Common myeloid progenitor, CD34-positive (primary cell): ENCODE measurements around the gene NIT1.

ENCODE experiments used
- CTCF ChIA-PET: fragments of 350-600 bp; sonication (Branson Sonifier 250); formaldehyde crosslinking; loops from one replicate; lab custom pipeline; 2021; ENCODE audit warnings: antibody characterized with exemption; lab: Charles Lee
- POLR2A ChIA-PET: fragments of 350-600 bp; sonication (Branson Sonifier 250); formaldehyde crosslinking; loops from one replicate; lab custom pipeline; 2021; ENCODE audit warnings: antibody characterized with exemption; lab: Charles Lee
- DNase-seq, 3 donors: peaks; one replicate each; pipeline versions ENCODE4 v3.0.0 to v3.0.0-alpha.2; 2013
- H3K27ac ChIP-seq, 2 experiments: 1 replicate in 1 of 2; 2 replicates in 1 of 2; pipeline ENCODE4 v1.7.0; 2013; ENCODE audit warnings: inconsistent platforms in 2 of 2, low read length in 2 of 2, mild to moderate bottlenecking in 2 of 2, low read depth in 1 of 2, moderate library complexity in 1 of 2; ENCODE audit not compliant: severe bottlenecking in 2 of 2, insufficient read depth in 1 of 2, poor library complexity in 1 of 2
- H3K27me3 ChIP-seq, 5 experiments: replicated peaks in 2 of 5; 1 replicate in 3 of 5; 2 replicates in 2 of 5; pipeline versions ENCODE4 v1.6.1 to v1.7.0; 2013; ENCODE audit warnings: low read length in 4 of 5, mild to moderate bottlenecking in 2 of 5, moderate library complexity in 2 of 5, inconsistent platforms in 1 of 5; ENCODE audit not compliant: insufficient read depth in 5 of 5, control insufficient read depth in 4 of 5
- H3K36me3 ChIP-seq, 4 experiments: 1 replicate in 2 of 4; 2 replicates in 2 of 4; pipeline versions ENCODE4 v1.6.1 to v1.7.0; 2013; ENCODE audit warnings: low read length in 3 of 4, control low read depth in 1 of 4, mild to moderate bottlenecking in 1 of 4; ENCODE audit not compliant: control insufficient read depth in 4 of 4, insufficient read depth in 4 of 4
- H3K4me1 ChIP-seq, 4 experiments: 1 replicate in 3 of 4; 2 replicates in 1 of 4; pipeline versions ENCODE4 v1.6.1 to v1.7.1; 2013; ENCODE audit warnings: low read length in 3 of 4, mild to moderate bottlenecking in 3 of 4, control low read depth in 1 of 4, inconsistent platforms in 1 of 4, moderate library complexity in 1 of 4; ENCODE audit not compliant: control insufficient read depth in 4 of 4, insufficient read depth in 4 of 4; ENCODE audit errors: control extremely low read depth in 1 of 4
- H3K4me3 ChIP-seq, 7 experiments: 1 replicate in 4 of 7; 2 replicates in 3 of 7; pipeline versions ENCODE4 v1.5.1 to v1.7.0; 2013; ENCODE audit warnings: mild to moderate bottlenecking in 7 of 7, low read length in 6 of 7, moderate library complexity in 6 of 7, inconsistent platforms in 2 of 7, low read depth in 2 of 7, control low read depth in 1 of 7; ENCODE audit not compliant: insufficient read depth in 4 of 7, control insufficient read depth in 1 of 7; ENCODE audit errors: extremely low read depth in 1 of 7
- H3K9me3 ChIP-seq, 5 experiments: 1 replicate in 4 of 5; 2 replicates in 1 of 5; pipeline versions ENCODE4 v1.6.1 to v1.7.1; 2013; ENCODE audit warnings: low read length in 4 of 5, mild to moderate bottlenecking in 2 of 5, inconsistent platforms in 1 of 5, low read depth in 1 of 5, moderate library complexity in 1 of 5; ENCODE audit not compliant: control insufficient read depth in 4 of 5, insufficient read depth in 2 of 5; ENCODE audit errors: control extremely low read depth in 1 of 5
- WGBS: methylation state at CpG from one replicate; pipeline ENCODE4 v1.1.5; 2013; ENCODE audit not compliant: insufficient coverage; 5-methylcytosine and 5-hydroxymethylcytosine counted together

The NIT1 gene

GRCh38 chr1:161128591-161129420 is 10.9 kb downstream of the NIT1 start:
- Histone ChIP-seq H3K27ac (no peak overlapping the region), H3K4me1 (peaks cover 13 to 32% (median 23%) of the 10 kb centered on the region in 4 experiments), H3K27me3 (no peaks in the 10 kb centered on the region), H3K4me3 (no peak overlapping the region), H3K36me3 (peaks cover 7 to 54% (median 35%) of the 10 kb centered on the region in 4 experiments), H3K9me3 (no peaks in the 10 kb centered on the region)
- 93% methylated on average over 4 of the region's 4 CpGs for WGBS
- CTCF ChIA-PET: interaction anchor here (1.0 to 2.6 kb wide), 8 partner anchors 9 to 39 kb away, joined by 4 to 11 read pairs (median 7); partner anchors contain the start of genes KLHDC9, NECTIN4, NIT1 and PFDN2
- POLR2A ChIA-PET: interaction anchor here (1.1 kb wide), 1 partner anchor 14 kb away, joined by 3 read pairs; no protein-coding TSS in a partner anchor
- DNase-seq: no peak

GRCh38 chr1:161130266-161130665 is 12.4 kb downstream of the NIT1 start:
- Histone ChIP-seq H3K36me3 (peaks cover 7 to 40% (median 25%) of the 10 kb centered on the region in 4 experiments), H3K27ac (no peak overlapping the region), H3K4me3 (no peak overlapping the region), H3K9me3 (no peaks in the 10 kb centered on the region), H3K4me1 (peaks cover 13 to 33% (median 23%) of the 10 kb centered on the region in 4 experiments), H3K27me3 (no peaks in the 10 kb centered on the region)
- CTCF ChIA-PET: interaction anchor here (0.9 to 1.8 kb wide), 3 partner anchors 8 to 14 kb away, joined by 4 to 7 read pairs (median 4); partner anchors contain the start of genes NIT1 and PFDN2
- POLR2A ChIA-PET: no interaction called here
- no peak for DNase-seq
- no CpG with 5 or more reads among the region's 1 CpG for WGBS

- Histone ChIP-seq H3K9me3 (no peaks in the 10 kb centered on the region), H3K4me1 (peaks cover 13 to 33% (median 25%) of the 10 kb centered on the region in 4 experiments), H3K27ac (peak overlapping the region; percentile 67 to 92), H3K4me3 (peak overlapping the region; percentile 82 to 97 (median 95)), H3K27me3 (no peaks in the 10 kb centered on the region), H3K36me3 (peaks cover 8 to 30% (median 20%) of the 10 kb centered on the region in 4 experiments)
- ChIA-PET CTCF (interaction anchor here (1.0 to 11.2 kb wide), 9 partner anchors 9 to 135 kb away, joined by 3 to 118 read pairs (median 4); partner anchors contain the start of genes ARHGAP30, KLHDC9, NIT1 and PFDN2), POLR2A (interaction anchor here (0.9 to 1.4 kb wide), 4 partner anchors 10 to 34 kb away, joined by 3 to 7 read pairs (median 4); partner anchors contain the start of genes NIT1 and PFDN2)
- peak in 2 of 3 donors; percentile 28 to 50 for DNase-seq
- 8% methylated on average over 21 of the region's 22 CpGs for WGBS
These were observed 13.9 kb downstream of the NIT1 start for GRCh38 chr1:161131523-161132409.

GRCh38 chr1:161132410-161133219 is 14.7 kb downstream of the NIT1 start, which contains the start of gene DEDD:
Gene DEDD, minus strand, starts transcription at chr1:161132667. Its CDS starts 8,205 bp downstream, at chr1:161124462.
- Histone ChIP-seq H3K36me3 (peaks cover 5 to 25% (median 16%) of the 10 kb centered on the region in 4 experiments), H3K27ac (peak within 1 kb of the TSS; percentile 85 to 92), H3K4me1 (peaks cover 10 to 29% (median 21%) of the 10 kb centered on the region in 4 experiments), H3K4me3 (peak within 1 kb of the TSS; percentile 82 to 97 (median 95)), H3K27me3 (no peaks in the 10 kb centered on the region), H3K9me3 (no peaks in the 10 kb centered on the region)
- POLR2A ChIA-PET: interaction anchor here (0.9 to 1.4 kb wide), 4 partner anchors 9 to 33 kb away, joined by 3 to 7 read pairs (median 4); partner anchors contain the start of genes NIT1 and PFDN2
- peak; percentile 97 to 98 (median 97) for DNase-seq
- CTCF ChIA-PET: interaction anchor here (0.7 to 11.2 kb wide), 10 partner anchors 8 to 135 kb away, joined by 3 to 118 read pairs (median 4); partner anchors contain the start of genes ARHGAP30, KLHDC9, NIT1 and PFDN2
- 0% methylated on average over 49 of the region's 68 CpGs for WGBS

- no peak for DNase-seq
- POLR2A ChIA-PET: interaction anchor here (0.9 to 1.4 kb wide), 4 partner anchors 8 to 32 kb away, joined by 3 to 7 read pairs (median 4); partner anchors contain the start of genes NIT1 and PFDN2
- peak overlapping the region; percentile 85 to 92 for H3K27ac ChIP-seq
- no peaks in the 10 kb centered on the region for H3K27me3 ChIP-seq
- peaks cover 3 to 21% (median 12%) of the 10 kb centered on the region in 4 experiments for H3K36me3 ChIP-seq
- peak overlapping the region; percentile 82 to 97 (median 95) for H3K4me3 ChIP-seq
- CTCF ChIA-PET: interaction anchor here (0.7 to 11.2 kb wide), 10 partner anchors 7 to 136 kb away, joined by 3 to 118 read pairs (median 4); partner anchors contain the start of genes ARHGAP30, KLHDC9, NIT1 and PFDN2
- H3K4me1 ChIP-seq: peaks cover 8 to 22% (median 17%) of the 10 kb centered on the region in 4 experiments
- 17% methylated on average over 10 of the region's 11 CpGs for WGBS
- no peaks in the 10 kb centered on the region for H3K9me3 ChIP-seq
These were observed 15.4 kb downstream of the NIT1 start for GRCh38 chr1:161133220-161133740.
